ENCODE results near the gene NCOA3. TPM values are rescaled to one million over a fixed set of nuclear protein-coding genes. Genes with fewer than 3 reads are reported as not detected.

The NCOA3 gene
- total and polyA plus RNA-seq, 2 experiments from 2014 or later = 6.7 to 16.2 TPM

- no peaks in the 10 kb centered on the region for H3K27me3 ChIP-seq
- TF ChIP-seq CTCF (IDR thresholded peaks at IDR 0.05; ENCODE audit: low read depth, low read length) = no peak
- no peak overlapping the region for H3K4me3 ChIP-seq
- H3K9me3 ChIP-seq (ENCODE audit: low read depth) = no peaks in the 10 kb centered on the region
- H3K4me1 ChIP-seq (ENCODE audit: low read depth) = no peaks in the 10 kb centered on the region
- DNase-seq (ENCODE audit: low read depth in 1 of 2, low spot score in 1 of 2) = no peak
- no peaks in the 10 kb centered on the region for H3K36me3 ChIP-seq
- H3K27ac ChIP-seq = no peak overlapping the region
Measured at GRCh38 chr20:47668313-47669151, 166.8 kb downstream of the NCOA3 start.

GRCh38 chr20:47669152-47669425 is 167.4 kb downstream of the NCOA3 start:
- TF ChIP-seq CTCF (IDR thresholded peaks at IDR 0.05; ENCODE audit: low read depth, low read length) = no peak
- H3K36me3 ChIP-seq = no peaks in the 10 kb centered on the region
- H3K4me3 ChIP-seq = no peak overlapping the region
- no peaks in the 10 kb centered on the region for H3K27me3 ChIP-seq
- H3K9me3 ChIP-seq (ENCODE audit: low read depth) = no peaks in the 10 kb centered on the region
- no peaks in the 10 kb centered on the region for H3K4me1 ChIP-seq (ENCODE audit: low read depth)
- H3K27ac ChIP-seq = no peak overlapping the region
- DNase-seq (ENCODE audit: low read depth in 1 of 2, low spot score in 1 of 2) = no peak

GRCh38 chr20:47669489-47669888 is 167.8 kb downstream of the NCOA3 start:
- TF ChIP-seq CTCF (IDR thresholded peaks at IDR 0.05; ENCODE audit: low read depth, low read length) = no peak
- Histone ChIP-seq H3K36me3 (no peaks in the 10 kb centered on the region), H3K27ac (no peak overlapping the region), H3K4me3 (no peak overlapping the region), H3K9me3 (ENCODE audit: low read depth) (no peaks in the 10 kb centered on the region), H3K27me3 (no peaks in the 10 kb centered on the region), H3K4me1 (ENCODE audit: low read depth) (no peaks in the 10 kb centered on the region)
- no peak for DNase-seq (ENCODE audit: low read depth in 1 of 2, low spot score in 1 of 2)

- no peak overlapping the region for H3K27ac ChIP-seq
- H3K4me1 ChIP-seq (ENCODE audit: low read depth) = no peaks in the 10 kb centered on the region
- no peaks in the 10 kb centered on the region for H3K27me3 ChIP-seq
- TF ChIP-seq CTCF (IDR thresholded peaks at IDR 0.05; ENCODE audit: low read depth, low read length) = no peak
- H3K4me3 ChIP-seq = no peak overlapping the region
- H3K9me3 ChIP-seq (ENCODE audit: low read depth) = no peaks in the 10 kb centered on the region
- DNase-seq (ENCODE audit: low read depth in 1 of 2, low spot score in 1 of 2) = no peak
- H3K36me3 ChIP-seq = no peaks in the 10 kb centered on the region
Measured at GRCh38 chr20:47669927-47670890, 168.5 kb downstream of the NCOA3 start.

GRCh38 chr20:47670913-47671312 is 169.2 kb downstream of the NCOA3 start:
- TF ChIP-seq CTCF (IDR thresholded peaks at IDR 0.05; ENCODE audit: low read depth, low read length) = no peak
- H3K27me3 ChIP-seq = no peaks in the 10 kb centered on the region
- H3K36me3 ChIP-seq = no peaks in the 10 kb centered on the region
- H3K9me3 ChIP-seq (ENCODE audit: low read depth) = no peaks in the 10 kb centered on the region
- H3K4me1 ChIP-seq (ENCODE audit: low read depth) = no peaks in the 10 kb centered on the region
- H3K4me3 ChIP-seq = no peak overlapping the region
- peak in 1 of 2 donors; percentile 52 for DNase-seq (ENCODE audit: low read depth in 1 of 2, low spot score in 1 of 2)
- no peak overlapping the region for H3K27ac ChIP-seq

All from cardiac muscle cell (in vitro differentiated cells and primary cell).